GM19328 (cell line): ENCODE measurements around the gene GRAMD4.
"Not testable (repeated sequence)": the region's sequence is repeated elsewhere in the genome, so short reads cannot be mapped to it uniquely, and the experiment has no call there.

ENCODE experiments used
- ATAC-seq: cut with Tn5 transposase; IDR thresholded peaks from one replicate; pipeline ENCODE4 v1.9.1; 2021; ENCODE audit warnings: mild to moderate bottlenecking, moderate library complexity; ENCODE audit not compliant: unreplicated experiment

Gene GRAMD4

DNA sequence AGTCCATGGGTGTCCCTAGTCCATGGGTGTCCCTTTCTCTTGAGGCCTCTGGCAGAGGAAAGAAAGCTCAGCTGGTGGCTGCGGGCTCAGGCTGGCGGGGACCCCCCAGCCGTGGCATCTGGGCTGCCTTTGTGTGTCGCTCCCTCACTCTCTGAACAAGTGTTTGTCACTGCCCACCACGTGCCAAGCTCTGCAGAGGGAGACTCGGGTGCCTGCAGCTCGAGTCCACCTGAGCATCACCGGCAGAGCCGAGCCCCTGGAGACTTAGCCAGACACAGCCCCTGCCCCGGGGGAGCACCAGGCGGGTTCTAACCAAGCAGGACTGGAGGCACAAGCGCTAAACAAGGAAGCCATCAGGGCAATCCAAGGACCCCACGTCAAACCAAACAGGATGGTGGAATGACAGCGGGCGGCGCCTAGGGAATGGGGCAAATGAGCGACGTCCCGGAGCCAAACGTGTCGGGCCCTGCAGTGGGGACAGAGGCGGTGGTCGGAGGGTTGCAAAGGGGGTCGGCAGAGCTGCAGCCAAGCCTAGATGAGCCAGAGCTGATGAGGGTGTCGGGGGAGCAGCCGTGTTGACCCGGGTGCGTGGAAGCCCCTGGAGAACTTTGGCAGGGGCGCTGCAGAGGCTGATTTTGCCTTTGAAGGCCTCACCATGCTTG is 2.1 kb upstream of the GRAMD4 start:
- no peak for ATAC-seq

DNA sequence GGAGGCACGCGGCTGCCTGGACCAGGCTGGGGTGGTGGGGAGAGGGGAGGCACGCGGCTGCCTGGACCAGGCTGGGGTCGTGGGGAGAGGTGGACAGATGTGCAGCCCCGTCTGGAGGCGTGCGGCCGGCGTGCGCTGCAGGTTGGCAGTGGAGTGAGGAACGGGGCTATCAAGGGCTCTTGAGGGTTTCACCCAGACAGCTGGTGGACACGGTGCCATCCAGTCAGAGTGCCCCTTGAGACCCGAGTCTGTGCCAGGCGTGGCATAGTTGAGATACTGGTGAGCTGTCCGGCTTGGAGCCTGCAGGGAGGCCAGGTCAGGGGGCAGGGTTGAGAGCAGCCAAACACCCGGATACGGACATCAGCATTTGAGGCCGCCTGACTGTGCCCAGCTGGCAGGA is 1.5 kb upstream of the GRAMD4 start:
- no peak for ATAC-seq

DNA sequence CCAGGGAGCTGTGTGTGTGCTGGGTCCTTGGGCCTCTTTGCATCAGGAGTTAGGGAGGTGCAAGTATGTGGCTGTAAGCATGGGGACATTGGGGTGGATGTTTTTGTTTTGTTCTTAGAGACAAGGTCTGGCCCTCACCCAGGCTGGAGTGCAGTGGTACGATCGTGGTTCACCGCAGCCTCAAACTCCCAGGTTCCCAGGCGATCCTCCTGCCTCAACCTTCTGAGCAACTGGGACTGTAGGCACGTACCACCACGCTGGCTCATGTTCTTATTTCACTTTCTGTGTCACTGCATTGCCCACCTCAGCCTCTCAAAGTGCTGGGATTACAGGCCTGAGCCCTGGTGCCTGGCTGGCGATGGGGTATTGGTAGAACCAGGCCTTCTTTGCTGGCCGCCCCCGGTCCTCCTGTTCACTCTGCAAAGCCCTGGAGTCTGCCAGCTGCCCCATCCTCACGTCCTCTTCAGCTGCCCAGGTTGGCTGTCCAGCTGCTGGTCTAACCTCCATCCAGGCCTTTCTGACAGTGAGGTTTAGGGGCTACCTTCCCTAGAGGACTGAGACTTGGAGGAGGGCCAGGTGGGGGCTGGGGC is 851 bp upstream of the GRAMD4 start:
- ATAC-seq = no peak

DNA sequence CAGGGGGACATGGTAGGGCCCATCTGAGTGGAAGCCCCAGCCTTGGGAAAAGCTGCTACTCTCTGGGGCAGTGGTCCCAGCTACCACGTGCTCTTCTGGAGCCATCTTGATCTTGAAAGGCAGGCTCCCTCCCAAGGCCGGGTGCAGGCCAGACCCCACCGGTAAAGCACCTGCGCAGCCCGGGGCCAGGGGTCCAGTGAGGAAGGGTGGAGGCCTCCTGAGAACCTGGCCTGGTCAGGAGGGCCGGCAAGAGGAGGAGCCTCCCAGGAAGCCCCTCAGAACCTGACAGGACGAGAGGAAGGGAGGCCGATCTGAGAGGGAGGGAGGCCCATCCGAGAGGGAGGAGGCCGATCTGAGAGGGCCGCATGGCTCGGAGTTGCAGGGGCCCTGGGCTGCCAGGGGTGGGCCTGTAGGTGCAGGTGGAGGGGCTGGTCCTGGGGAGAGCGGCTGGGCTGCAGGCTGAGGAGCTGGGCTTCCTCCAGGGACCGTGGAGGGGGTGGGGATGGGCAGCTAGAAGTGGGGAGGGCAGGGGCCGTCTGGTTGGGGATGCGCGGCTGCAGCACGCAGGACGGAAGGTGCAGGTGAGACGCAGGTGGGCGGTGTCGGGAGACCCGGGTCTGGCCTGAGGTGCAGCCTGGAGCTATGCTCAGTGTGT is 529 bp downstream of the GRAMD4 start:
- no peak for ATAC-seq

DNA sequence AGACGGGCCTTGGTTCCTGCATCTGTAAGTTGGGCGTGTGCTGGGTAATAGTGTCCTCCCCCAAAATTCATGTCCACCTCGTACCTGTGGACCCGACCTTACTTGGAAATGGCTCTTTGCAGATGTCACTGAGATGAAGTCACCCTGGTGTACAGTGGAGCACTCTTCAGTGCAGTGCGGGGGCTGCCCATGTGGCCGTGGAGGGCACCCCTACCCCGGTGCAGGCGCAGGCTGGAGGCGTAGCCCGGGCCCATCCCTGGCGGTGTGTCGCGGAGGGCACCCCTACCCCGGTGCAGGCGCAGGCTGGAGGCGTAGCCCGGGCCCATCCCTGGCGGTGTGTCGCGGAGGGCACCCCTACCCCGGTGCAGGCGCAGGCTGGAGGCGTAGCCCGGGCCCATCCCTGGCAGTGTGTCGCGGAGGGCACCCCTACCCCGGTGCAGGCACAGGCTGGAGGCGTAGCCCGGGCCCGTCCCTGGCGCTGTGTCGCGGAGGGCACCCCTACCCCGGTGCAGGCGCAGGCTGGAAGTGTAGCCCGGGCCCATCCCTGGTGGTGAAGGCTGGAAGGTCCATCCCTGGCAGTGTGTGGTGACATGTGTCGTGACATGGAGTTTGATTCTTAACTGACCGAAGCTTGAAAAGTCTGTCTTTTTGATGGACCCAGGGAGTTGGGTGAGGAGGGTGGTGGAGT is 1.2 kb downstream of the GRAMD4 start:
- not testable (repeated sequence) for ATAC-seq

DNA sequence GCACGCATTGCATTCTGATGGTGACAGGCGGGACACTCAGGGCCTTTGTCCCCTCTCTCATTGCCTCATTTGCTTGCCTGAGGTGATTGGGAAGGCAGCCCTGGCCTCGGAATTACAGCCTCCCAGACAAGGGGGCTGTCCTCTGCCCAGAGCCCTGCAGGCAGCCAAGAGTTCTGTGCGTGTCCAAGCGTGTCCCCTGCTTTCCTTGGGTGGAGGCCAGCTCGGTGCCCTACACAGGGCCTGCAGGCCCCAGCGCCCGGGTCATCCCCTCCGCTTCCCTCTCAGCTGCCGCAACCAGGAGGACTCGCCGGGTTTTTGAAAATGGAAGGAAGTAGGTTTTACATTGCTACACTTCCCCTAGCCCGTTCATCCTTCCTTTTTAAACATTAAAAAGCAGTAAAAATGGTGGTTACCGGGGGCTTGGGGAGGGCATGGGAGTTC is 1.9 kb downstream of the GRAMD4 start:
- no peak for ATAC-seq

DNA sequence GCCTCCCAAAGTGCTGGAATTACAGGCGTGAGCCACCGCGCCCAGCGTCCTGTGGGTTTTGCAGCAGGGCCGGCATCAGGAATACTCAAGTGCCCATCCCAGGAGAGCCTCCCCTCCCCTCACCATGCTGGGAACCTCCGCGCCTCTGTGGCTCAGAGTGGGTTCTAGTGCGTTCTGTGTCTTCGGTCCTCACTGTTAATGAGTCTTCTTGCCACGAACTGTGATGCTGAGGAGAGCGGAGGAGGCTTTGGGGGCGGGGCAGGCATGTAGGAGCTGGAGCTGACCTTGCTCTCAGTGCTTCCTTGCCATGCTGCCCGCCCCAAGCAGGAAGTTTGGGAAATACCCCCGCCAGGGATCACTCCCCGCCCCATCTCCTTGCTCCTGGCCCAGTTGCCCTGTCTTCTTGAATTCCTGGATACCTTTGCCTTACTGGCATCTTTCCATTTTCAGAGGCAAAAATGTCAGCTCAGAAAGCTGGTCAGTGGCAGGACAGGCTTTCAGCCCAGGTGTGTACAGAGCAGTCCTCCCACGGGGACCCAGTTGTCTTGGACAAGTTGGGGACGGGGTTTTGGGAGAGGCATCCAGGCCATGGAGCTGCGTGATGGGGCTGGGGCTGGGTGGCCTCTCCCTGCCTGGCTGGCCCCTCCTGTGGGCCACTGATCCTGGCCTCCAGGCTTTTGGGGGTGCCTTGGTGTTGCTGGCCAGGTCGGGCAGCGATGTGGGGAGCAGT is 5.1 kb downstream of the GRAMD4 start:
- ATAC-seq = no peak

DNA sequence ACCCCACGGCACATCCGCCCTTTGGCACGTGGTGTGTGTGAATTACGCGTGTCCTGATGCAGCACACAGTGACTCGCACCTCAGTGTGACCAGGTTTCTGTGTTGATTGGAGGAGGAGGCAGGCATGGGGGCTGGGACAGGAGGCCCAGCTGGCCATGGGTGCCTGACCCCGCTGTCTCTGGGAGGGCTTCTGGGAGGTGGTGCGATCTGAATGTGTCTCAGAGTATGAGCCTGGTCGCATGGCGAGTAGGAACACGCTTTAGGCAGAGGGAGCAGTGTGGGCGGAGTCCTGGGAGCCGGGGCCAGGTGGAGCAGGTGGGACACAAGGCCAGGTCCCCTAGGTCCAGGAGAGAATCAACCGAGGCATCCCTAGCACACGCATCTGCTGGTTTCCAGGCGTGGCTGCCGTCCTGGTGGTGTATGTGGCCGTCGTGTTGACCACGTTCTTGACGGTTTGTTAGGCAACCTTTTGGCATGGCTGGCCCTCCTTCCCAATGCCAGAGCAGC is 5.7 kb downstream of the GRAMD4 start:
- no peak for ATAC-seq

DNA sequence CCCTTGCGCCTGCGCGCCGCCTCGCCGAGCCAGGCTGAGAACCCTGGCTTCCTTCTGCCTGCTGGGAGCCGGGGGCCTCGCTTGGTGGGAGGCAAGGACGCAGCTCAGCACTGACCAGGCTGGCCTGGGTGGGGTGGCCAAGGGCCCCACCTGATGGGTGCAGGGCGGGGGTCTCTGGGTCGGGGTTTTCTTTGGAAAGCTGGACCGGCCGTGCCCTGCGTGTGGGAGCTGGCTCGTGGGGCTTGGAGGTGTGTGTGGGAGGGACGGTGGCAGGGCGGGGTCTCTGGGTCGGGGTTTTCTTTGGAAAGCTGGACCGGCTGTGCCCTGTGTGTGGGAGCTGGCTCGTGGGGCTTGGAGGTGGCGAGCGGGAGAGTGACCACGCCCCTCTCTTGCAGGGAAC is 6.2 kb downstream of the GRAMD4 start:
- no peak for ATAC-seq

DNA sequence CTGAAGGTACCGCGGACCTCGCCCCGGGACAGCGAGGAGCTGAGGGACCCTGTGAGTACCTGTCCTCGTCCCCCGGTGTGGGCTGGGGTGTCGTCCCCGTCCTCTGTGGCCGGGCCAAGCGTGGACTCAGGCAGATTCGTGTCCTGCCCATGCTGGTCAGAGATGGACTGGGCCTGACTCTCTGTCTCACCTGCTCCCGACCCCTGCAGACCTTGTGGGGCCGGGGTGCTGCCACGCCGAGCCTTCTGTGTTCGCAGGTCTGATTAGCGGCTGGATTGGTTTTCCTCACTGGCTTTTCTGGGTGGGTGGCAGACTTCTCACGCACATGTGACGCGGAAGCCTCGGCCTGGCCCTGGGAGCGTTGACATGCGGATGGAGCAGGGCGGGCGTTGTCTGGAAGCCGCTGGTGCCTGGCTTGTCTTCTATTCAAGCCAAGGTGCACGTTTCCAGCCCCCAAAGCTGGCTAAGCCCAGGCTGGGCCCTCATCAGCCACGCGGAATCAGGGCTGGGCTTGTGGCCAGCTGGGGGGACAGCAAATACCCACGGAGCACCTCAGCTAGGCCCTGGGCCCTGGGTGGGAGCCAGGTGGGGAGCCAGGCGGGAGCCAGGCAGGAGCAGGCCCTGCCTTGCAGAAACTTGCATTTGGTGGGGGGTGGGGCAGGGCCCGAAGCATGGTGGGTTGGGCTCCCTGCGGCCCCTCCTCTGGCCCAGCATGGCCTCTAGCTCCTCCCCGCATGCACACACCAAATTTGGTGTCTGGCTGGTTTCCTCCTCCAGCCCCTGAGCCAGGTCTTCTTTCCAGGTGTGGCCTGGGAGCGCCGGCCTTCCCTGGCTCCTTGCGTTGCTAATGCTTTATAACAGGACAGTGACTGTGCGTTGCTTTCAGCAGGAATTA is 7.0 kb downstream of the GRAMD4 start:
- ATAC-seq = no peak

DNA sequence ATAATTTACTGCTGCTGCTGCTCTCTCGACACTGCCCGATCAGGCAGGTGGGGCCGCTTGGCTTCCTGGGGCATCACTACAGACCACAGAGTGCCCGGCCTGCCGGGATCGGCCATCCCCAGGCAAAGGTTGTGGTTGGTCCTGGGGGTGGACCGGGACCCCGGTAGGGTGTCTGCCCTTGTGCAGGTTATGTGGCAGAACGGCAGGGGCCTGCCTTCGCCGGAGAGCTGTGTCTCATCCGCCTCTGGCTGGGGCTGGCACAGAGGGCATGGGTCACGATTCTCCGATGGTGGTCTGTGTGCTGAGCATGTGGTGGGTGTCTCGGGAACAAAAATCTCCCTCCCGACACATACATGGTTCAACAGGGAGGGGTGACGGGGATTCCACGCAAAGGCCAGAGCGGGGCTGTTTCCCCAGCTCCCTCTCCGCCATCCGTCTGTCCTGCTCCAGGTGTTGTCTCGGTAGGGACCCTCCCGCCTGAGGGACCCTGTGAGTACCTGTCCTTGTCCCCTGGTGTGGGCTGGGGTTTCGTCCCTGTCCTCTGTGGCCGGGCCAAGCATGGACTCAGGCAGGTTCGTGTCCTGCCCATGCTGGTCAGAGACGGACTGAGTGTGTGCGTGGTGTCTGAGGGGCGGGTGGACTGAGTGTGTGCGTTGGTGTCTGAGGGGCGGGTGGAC is 7.8 kb downstream of the GRAMD4 start:
- no peak for ATAC-seq

DNA sequence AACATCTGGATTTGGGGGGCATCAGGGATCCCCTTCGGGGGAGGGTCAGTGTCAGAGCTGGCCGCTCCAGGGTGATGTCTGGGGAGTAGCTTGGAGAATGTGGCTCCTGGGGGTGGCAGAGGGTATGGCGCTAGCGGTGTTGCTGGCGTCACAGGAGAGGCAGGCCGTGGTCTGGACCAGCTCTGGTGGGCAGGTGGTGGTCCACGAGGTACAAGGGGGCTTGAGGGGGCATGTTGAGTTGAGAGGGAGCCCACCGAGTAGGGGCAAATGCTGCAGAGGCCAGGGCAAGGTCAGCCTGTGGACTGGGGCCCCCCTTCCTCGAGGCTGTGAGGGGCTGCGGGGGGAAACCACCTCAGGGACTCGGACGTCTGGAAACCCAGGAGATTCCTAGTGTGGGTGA is 8.6 kb downstream of the GRAMD4 start:
- ATAC-seq = no peak

DNA sequence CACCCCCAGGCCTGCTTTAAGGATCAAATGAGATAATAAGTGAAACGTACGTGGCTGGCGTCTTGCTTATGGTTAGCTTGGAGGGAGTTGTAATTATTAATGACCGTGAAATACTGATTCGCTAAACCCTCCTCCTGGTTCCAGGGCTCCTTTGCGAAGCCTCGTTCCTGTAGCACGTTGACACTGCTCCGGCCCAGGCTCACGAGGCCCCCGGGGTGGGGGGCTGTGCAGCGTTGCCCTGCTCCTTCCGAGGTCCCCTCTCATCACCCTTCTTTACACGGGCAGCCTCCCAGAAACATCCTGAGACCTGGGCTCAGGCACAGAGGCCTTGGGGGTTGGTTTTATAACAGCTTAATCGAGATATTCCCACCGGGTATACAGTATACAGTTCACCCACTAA is 9.1 kb downstream of the GRAMD4 start:
- ATAC-seq = no peak

DNA sequence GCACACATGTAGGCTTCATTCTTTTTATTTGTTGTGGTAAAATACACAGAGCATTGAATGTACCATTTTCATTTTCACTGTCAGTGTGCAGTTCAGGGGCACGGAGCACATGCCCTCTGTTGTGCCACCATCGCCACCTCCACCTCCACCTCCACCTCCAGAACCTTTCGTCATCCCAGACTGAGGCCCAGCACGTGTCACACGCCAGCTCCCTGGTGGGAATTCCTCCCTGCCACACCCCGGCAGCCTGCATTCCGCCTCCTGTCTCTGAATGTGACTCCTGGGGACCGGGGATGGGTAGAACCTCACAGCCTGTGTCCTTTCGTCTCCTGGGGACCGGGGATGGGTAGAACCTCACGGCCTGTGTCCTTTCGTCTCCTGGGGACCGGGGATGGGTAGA is 10.9 kb downstream of the GRAMD4 start:
- no peak for ATAC-seq

DNA sequence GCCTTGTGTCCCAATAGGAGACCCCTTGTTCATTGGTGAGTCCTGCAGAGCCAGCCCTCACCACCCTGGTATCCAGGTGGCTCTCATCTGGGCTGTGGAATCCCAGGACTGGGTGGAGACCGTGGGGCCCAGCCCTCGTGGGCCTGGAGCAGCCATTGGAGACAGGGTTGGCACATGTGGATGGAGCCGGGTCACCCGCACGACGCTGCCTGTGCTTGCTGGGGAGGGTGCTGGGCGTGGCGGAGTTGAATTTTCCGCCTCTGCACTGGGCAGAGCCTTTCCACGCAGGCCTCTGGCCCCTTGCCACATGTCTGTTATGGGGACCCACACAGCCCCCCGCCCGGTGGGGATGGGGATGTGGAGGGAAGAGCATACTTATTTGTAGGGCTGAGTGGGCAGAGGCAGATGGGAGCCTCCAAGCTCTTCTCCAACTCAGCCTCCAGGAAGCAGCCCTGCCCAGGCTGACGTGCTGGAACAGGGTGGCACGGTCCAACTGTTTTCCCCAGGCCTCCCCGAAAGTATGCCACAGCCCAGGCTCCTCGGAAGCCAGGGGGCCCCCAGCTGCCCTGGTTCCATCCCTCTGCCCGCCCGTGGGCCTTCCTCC is 12.6 kb downstream of the GRAMD4 start:
- no peak for ATAC-seq

DNA sequence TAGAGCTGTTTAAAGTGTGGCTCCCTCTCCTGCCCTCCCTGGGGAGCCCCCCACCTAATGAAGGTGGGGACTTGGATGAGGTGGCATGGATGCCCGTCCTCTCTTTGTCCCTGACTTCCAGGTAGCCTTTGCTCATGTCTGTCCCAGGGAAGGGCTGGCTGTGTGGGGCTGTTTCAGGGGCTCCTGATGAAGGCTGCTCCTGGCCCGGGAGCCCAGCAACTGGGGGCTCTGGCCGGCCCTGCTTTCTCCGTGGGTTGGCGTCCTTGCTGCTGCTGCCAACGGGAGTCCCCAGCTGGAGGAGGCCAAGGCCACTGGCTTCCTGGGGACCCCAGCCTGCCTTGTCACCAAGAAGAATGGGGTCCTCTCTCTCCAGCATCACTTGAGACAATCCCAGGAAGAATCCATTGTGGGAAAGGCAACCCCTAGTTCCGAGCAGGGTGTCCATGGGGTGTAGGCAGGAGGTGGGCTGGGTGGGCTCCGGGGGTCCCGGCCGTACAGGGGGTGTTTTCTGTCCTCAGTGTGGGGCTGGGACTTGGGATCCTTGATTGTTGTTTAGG is 13.2 kb downstream of the GRAMD4 start:
- no peak for ATAC-seq

DNA sequence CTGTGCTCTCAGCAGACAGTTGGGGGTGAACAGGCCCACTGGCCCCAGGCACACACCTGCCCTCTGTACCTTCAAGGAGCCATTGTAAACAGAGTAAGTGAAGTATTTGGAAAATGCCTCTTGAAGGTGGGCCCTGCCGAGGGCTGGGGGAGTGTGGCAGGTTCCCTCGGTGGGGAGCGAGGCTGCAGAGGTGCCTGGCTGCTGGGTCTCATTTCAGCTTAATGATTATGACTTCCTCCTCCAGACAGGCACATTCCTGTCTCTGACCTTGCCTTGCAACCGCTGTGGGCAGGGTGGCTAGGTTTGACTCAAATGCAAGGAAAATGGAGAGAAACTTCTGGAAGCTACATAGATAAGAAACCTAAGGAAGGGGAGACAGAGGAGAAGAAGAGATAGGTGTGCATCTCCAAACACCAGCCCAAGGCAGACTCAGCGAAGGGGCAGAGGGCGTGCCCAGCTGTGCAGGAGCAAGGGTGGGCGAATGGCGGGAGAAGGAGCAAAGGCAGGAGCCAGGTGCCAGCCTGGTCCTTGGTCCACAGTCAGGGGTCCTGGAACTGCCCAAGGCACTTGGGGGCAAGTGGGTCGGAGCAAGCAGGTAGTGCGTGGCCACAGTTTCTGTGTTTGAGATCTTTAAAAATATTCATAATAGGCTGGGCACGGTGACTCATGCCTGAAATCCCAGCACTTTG is 14.0 kb downstream of the GRAMD4 start:
- ATAC-seq = no peak
